Fibroblast of skin of left biceps (primary cell): Measurements from ENCODE around the gene KHSRP.
"Not testable (repeated sequence)": the region's sequence is repeated elsewhere in the genome, so short reads cannot be mapped to it uniquely, and the experiment has no call there.

Source experiments
- DNase-seq, 2 experiments: peaks; one replicate each; pipeline ENCODE4 v3.0.0-alpha.2; 2013; ENCODE audit warnings: low read depth in 2 of 2

KHSRP gene

GRCh38 chr19:6417713-6418561 is 6.7 kb downstream of the KHSRP start:
- no peak for DNase-seq

- no peak for DNase-seq
These were observed 7.8 kb downstream of the KHSRP start for GRCh38 chr19:6416658-6417405.

- DNase-seq, result no peak
These were observed 8.9 kb downstream of the KHSRP start for GRCh38 chr19:6415591-6416190.

- DNase-seq, result no peak
These were observed 9.6 kb downstream of the KHSRP start for GRCh38 chr19:6414793-6415590.

- no peak for DNase-seq
These were observed 10.6 kb downstream of the KHSRP start for GRCh38 chr19:6413721-6414643.

GRCh38 chr19:6413291-6413690 is 11.3 kb downstream of the KHSRP start:
- no peak for DNase-seq

- no peak for DNase-seq
These were observed 12.0 kb downstream of the KHSRP start for GRCh38 chr19:6412447-6413091.

GRCh38 chr19:6412061-6412446 is 12.6 kb downstream of the KHSRP start:
- DNase-seq, result no peak

GRCh38 chr19:6409346-6409745 is 15.3 kb downstream of the KHSRP start:
- no peak for DNase-seq

GRCh38 chr19:6406401-6406800 is 18.2 kb downstream of the KHSRP start:
- DNase-seq, result no peak

GRCh38 chr19:6402837-6403608 is 21.6 kb downstream of the KHSRP start:
- peak; percentile 38 to 47 for DNase-seq

GRCh38 chr19:6402058-6402457 is 22.6 kb downstream of the KHSRP start:
- no peak for DNase-seq

- not testable (repeated sequence) for DNase-seq
These were observed 24.3 kb downstream of the KHSRP start for GRCh38 chr19:6400062-6400944.

- DNase-seq, result no peak
These were observed 28.3 kb downstream of the KHSRP start for GRCh38 chr19:6396305-6396704.

- no peak for DNase-seq
These were observed 29.8 kb downstream of the KHSRP start for GRCh38 chr19:6394831-6395230.

- DNase-seq, result no peak
These were observed 30.6 kb downstream of the KHSRP start for GRCh38 chr19:6393983-6394412.

GRCh38 chr19:6393074-6393982 is 31.3 kb downstream of the KHSRP start, which contains the start of gene GTF2F1:
Gene GTF2F1 (minus strand): TSS chr19:6393164. CDS start chr19:6392995, 169 bp downstream.
- peak; percentile 92 to 93 for DNase-seq
